ENCODE results near the gene MALT1. TPM values are rescaled to one million over a fixed set of nuclear protein-coding genes. Genes with fewer than 3 reads are reported as not detected.

The MALT1 gene
- total RNA-seq, 1 donor from 2014 or later, result 28.4 TPM

- Mint-ChIP-seq H3K4me1 (peaks cover 13% of the 10 kb centered on the region), H3K4me3 (no peak overlapping the region), H3K9me3 (no peaks in the 10 kb centered on the region), H3K27me3 (ENCODE audit: insufficient read depth, low read depth) (no peaks in the 10 kb centered on the region), H3K27ac (no peak overlapping the region), H3K36me3 (peaks cover 30% of the 10 kb centered on the region)
- peaks cover 9% of the 10 kb centered on the region for H3K4me1 ChIP-seq
- H3K4me2 ChIP-seq, result no peak overlapping the region
- no peaks in the 10 kb centered on the region for H3K79me2 ChIP-seq (ENCODE audit: low read depth)
- H3K4me3 ChIP-seq, result no peak overlapping the region
- no peaks in the 10 kb centered on the region for H4K20me1 ChIP-seq (ENCODE audit: low read depth)
- H3K27ac ChIP-seq, result no peak overlapping the region
- TF ChIP-seq EZH2 (IDR thresholded peaks at IDR 0.05) (no peak), CTCF (IDR thresholded peaks at IDR 0.05) (no peak), EZH2phosphoT487 (IDR thresholded peaks at IDR 0.05) (no peak)
- H3F3A ChIP-seq (ENCODE audit: low read depth), result no peaks in the 10 kb centered on the region
- no peaks in the 10 kb centered on the region for H3K36me3 ChIP-seq
- H3K9me3 ChIP-seq (ENCODE audit: low read depth), result no peaks in the 10 kb centered on the region
- H2AFZ ChIP-seq (replicated peaks), result no peak overlapping the region
- no peak for DNase-seq (ENCODE audit: low spot score)
- H3K9ac ChIP-seq, result no peak overlapping the region
- H3K27me3 ChIP-seq, result no peaks in the 10 kb centered on the region
These were observed 25.9 kb downstream of the MALT1 start for GRCh38 chr18:58697146-58697545.

GRCh38 chr18:58698701-58699193 lies 27.5 kb downstream of the MALT1 start:
- no peaks in the 10 kb centered on the region for H3K27me3 Mint-ChIP-seq (ENCODE audit: insufficient read depth, low read depth)
- H3K27ac Mint-ChIP-seq, result no peak overlapping the region
- Histone ChIP-seq H3K9ac (no peak overlapping the region), H3K9me3 (ENCODE audit: low read depth) (no peaks in the 10 kb centered on the region), H3K27me3 (no peaks in the 10 kb centered on the region), H3K27ac (no peak overlapping the region), H2AFZ (replicated peaks) (no peak overlapping the region), H3K4me1 (peaks cover 9% of the 10 kb centered on the region), H3K36me3 (no peaks in the 10 kb centered on the region), H3F3A (ENCODE audit: low read depth) (no peaks in the 10 kb centered on the region), H3K79me2 (ENCODE audit: low read depth) (no peaks in the 10 kb centered on the region), H3K4me2 (no peak overlapping the region), H3K4me3 (no peak overlapping the region), H4K20me1 (ENCODE audit: low read depth) (no peaks in the 10 kb centered on the region)
- H3K36me3 Mint-ChIP-seq, result peaks cover 37% of the 10 kb centered on the region
- no peak for DNase-seq (ENCODE audit: low spot score)
- TF ChIP-seq EZH2 (IDR thresholded peaks at IDR 0.05), result no peak
- H3K9me3 Mint-ChIP-seq, result no peaks in the 10 kb centered on the region
- no peak overlapping the region for H3K4me3 Mint-ChIP-seq
- H3K4me1 Mint-ChIP-seq, result peaks cover 11% of the 10 kb centered on the region

- Mint-ChIP-seq H3K4me1 (peaks cover 8% of the 10 kb centered on the region), H3K27me3 (ENCODE audit: insufficient read depth, low read depth) (no peaks in the 10 kb centered on the region), H3K4me3 (no peak overlapping the region), H3K27ac (no peak overlapping the region), H3K36me3 (peaks cover 40% of the 10 kb centered on the region), H3K9me3 (no peaks in the 10 kb centered on the region)
- H3K4me1 ChIP-seq, result peaks cover 9% of the 10 kb centered on the region
- H3K36me3 ChIP-seq, result no peaks in the 10 kb centered on the region
- H3K4me3 ChIP-seq, result no peak overlapping the region
- H3K27me3 ChIP-seq, result no peaks in the 10 kb centered on the region
- TF ChIP-seq CTCF (IDR thresholded peaks at IDR 0.05) (no peak), EZH2phosphoT487 (IDR thresholded peaks at IDR 0.05) (no peak), EZH2 (IDR thresholded peaks at IDR 0.05) (no peak)
- H3K9ac ChIP-seq, result no peak overlapping the region
- H3K79me2 ChIP-seq (ENCODE audit: low read depth), result no peaks in the 10 kb centered on the region
- no peaks in the 10 kb centered on the region for H4K20me1 ChIP-seq (ENCODE audit: low read depth)
- DNase-seq (ENCODE audit: low spot score), result no peak
- no peak overlapping the region for H3K4me2 ChIP-seq
- no peak overlapping the region for H2AFZ ChIP-seq (replicated peaks)
- no peak overlapping the region for H3K27ac ChIP-seq
- no peaks in the 10 kb centered on the region for H3K9me3 ChIP-seq (ENCODE audit: low read depth)
- H3F3A ChIP-seq (ENCODE audit: low read depth), result no peaks in the 10 kb centered on the region
These were observed 28.3 kb downstream of the MALT1 start for GRCh38 chr18:58699551-58699950.

GRCh38 chr18:58700209-58700608 lies 28.9 kb downstream of the MALT1 start:
- no peaks in the 10 kb centered on the region for H3K27me3 Mint-ChIP-seq (ENCODE audit: insufficient read depth, low read depth)
- Histone ChIP-seq H3K79me2 (ENCODE audit: low read depth) (no peaks in the 10 kb centered on the region), H3K9ac (no peak overlapping the region), H3F3A (ENCODE audit: low read depth) (no peaks in the 10 kb centered on the region), H3K9me3 (ENCODE audit: low read depth) (no peaks in the 10 kb centered on the region), H2AFZ (replicated peaks) (no peak overlapping the region), H3K36me3 (no peaks in the 10 kb centered on the region), H3K4me1 (peaks cover 9% of the 10 kb centered on the region), H3K4me2 (no peak overlapping the region), H3K4me3 (no peak overlapping the region), H3K27me3 (no peaks in the 10 kb centered on the region), H4K20me1 (ENCODE audit: low read depth) (no peaks in the 10 kb centered on the region), H3K27ac (peak overlapping the region; percentile 8)
- DNase-seq (ENCODE audit: low spot score), result no peak
- H3K4me1 Mint-ChIP-seq, result peaks cover 2% of the 10 kb centered on the region
- TF ChIP-seq CTCF (IDR thresholded peaks at IDR 0.05), result no peak
- no peak for TF ChIP-seq EZH2 (IDR thresholded peaks at IDR 0.05)
- TF ChIP-seq EZH2phosphoT487 (IDR thresholded peaks at IDR 0.05), result no peak
- H3K4me3 Mint-ChIP-seq, result no peak overlapping the region
- no peaks in the 10 kb centered on the region for H3K9me3 Mint-ChIP-seq
- peaks cover 39% of the 10 kb centered on the region for H3K36me3 Mint-ChIP-seq
- H3K27ac Mint-ChIP-seq, result no peak overlapping the region
